Astrocyte (in vitro differentiated cells and primary cell): ENCODE results near the gene CDH11.

ENCODE experiments used
- CTCF ChIP-seq: IDR thresholded peaks from 2 replicates; pipeline ENCODE4 v1.5.1; 2011; ENCODE audit warnings: low read depth, mild to moderate bottlenecking, inconsistent platforms, low read length, moderate library complexity; ENCODE audit not compliant: insufficient read depth
- EZH2 ChIP-seq: IDR thresholded peaks from 2 replicates; pipeline ENCODE4 v1.6.1; 2012; ENCODE audit warnings: mild to moderate bottlenecking, low read length, inconsistent platforms; ENCODE audit not compliant: insufficient read depth

- TF ChIP-seq EZH2 = no peak
- no peak for TF ChIP-seq CTCF
These were observed 5.6 kb downstream of the CDH11 start for GRCh38 chr16:65116216-65116615.
